Liver (tissue), 9 donors: ENCODE measurements around the gene DLGAP4. TPM values are rescaled to one million over a fixed set of nuclear protein-coding genes. Genes with fewer than 3 reads are reported as not detected.

Experiments used
- DNase-seq: peaks from one replicate; pipeline ENCODE4 v3.0.0-alpha.2; 2017; ENCODE audit warnings: low spot score
- H3K27ac ChIP-seq, 2 donors: one replicate each; pipeline ENCODE4 v1.7.0; 2013; ENCODE audit warnings: inconsistent platforms in 2 of 2, low read length in 2 of 2, control low read depth in 1 of 2, low read depth in 1 of 2, mild to moderate bottlenecking in 1 of 2
- H3K27me3 ChIP-seq, 4 donors: one replicate each; pipeline versions ENCODE4 v1.6.1 to v1.7.0; 2013; ENCODE audit warnings: low read length in 3 of 4, inconsistent platforms in 1 of 4, mild to moderate bottlenecking in 1 of 4, moderate library complexity in 1 of 4; ENCODE audit not compliant: control insufficient read depth in 4 of 4, insufficient read depth in 4 of 4
- H3K36me3 ChIP-seq, 4 donors: one replicate each; pipeline versions ENCODE4 v1.6.1 to v1.7.0; 2013; ENCODE audit warnings: low read length in 3 of 4, mild to moderate bottlenecking in 3 of 4, low read depth in 1 of 4, moderate library complexity in 1 of 4; ENCODE audit not compliant: control insufficient read depth in 4 of 4, insufficient read depth in 3 of 4
- H3K4me1 ChIP-seq, 4 donors: one replicate each; pipeline versions ENCODE4 v1.6.1 to v1.7.0; 2013; ENCODE audit warnings: low read length in 3 of 4, mild to moderate bottlenecking in 3 of 4, moderate library complexity in 1 of 4; ENCODE audit not compliant: control insufficient read depth in 4 of 4, insufficient read depth in 4 of 4
- H3K4me3 ChIP-seq, 3 donors: one replicate each; pipeline versions ENCODE4 v1.6.1 to v1.7.0; 2013; ENCODE audit warnings: low read length in 3 of 3, control low read depth in 1 of 3, low read depth in 1 of 3, mild to moderate bottlenecking in 1 of 3
- H3K9ac ChIP-seq, 2 donors: one replicate each; pipeline ENCODE4 v1.7.0; 2013; ENCODE audit warnings: low read length in 2 of 2, mild to moderate bottlenecking in 2 of 2, moderate library complexity in 2 of 2, control low read depth in 1 of 2, low read depth in 1 of 2
- H3K9me3 ChIP-seq, 4 donors: one replicate each; pipeline versions ENCODE4 v1.6.1 to v1.7.0; 2013; ENCODE audit warnings: low read length in 3 of 4; ENCODE audit not compliant: control insufficient read depth in 4 of 4
- EGR1 ChIP-seq, 2 donors: IDR thresholded peaks; 2 replicates each; pipeline ENCODE4 v1.6.1; 2016 to 2018; ENCODE audit warnings: antibody characterized with exemption in 2 of 2, low read depth in 2 of 2
- FOXA1 ChIP-seq: IDR thresholded peaks from 2 replicates; pipeline ENCODE4 v1.6.1; 2016; ENCODE audit warnings: antibody characterized with exemption
- FOXA2 ChIP-seq: IDR thresholded peaks from 2 replicates; pipeline ENCODE4 v1.6.1; 2016; ENCODE audit warnings: antibody characterized with exemption
- GABPA ChIP-seq, 2 donors: IDR thresholded peaks in 1 of 2; conservative IDR thresholded peaks in 1 of 2; 2 replicates each; pipeline ENCODE4 v1.6.1; 2016; ENCODE audit warnings: antibody characterized with exemption in 2 of 2, mild to moderate bottlenecking in 1 of 2, moderate library complexity in 1 of 2
- HNF4A ChIP-seq, 2 donors: conservative IDR thresholded peaks; 2 replicates each; pipeline ENCODE4 v1.6.1; 2016; ENCODE audit warnings: antibody characterized with exemption in 2 of 2, mild to moderate bottlenecking in 2 of 2
- HNF4G ChIP-seq: IDR thresholded peaks from 2 replicates; pipeline ENCODE4 v1.6.1; 2016; ENCODE audit warnings: antibody characterized with exemption
- JUND ChIP-seq, 2 donors: IDR thresholded peaks; 2 replicates each; pipeline ENCODE4 v1.6.1; 2016; ENCODE audit warnings: antibody characterized with exemption in 2 of 2
- NR2F2 ChIP-seq: IDR thresholded peaks from 2 replicates; pipeline ENCODE4 v1.6.1; 2016; ENCODE audit warnings: antibody characterized with exemption
- RAD21 ChIP-seq, 2 donors: IDR thresholded peaks; 2 replicates each; pipeline ENCODE4 v1.6.1; 2016; ENCODE audit warnings: antibody characterized with exemption in 2 of 2, mild to moderate bottlenecking in 2 of 2
- RXRA ChIP-seq, 2 donors: IDR thresholded peaks; 2 replicates each; pipeline ENCODE4 v1.6.1; 2017 to 2018; ENCODE audit warnings: antibody characterized with exemption in 2 of 2, mild to moderate bottlenecking in 1 of 2
- SP1 ChIP-seq: IDR thresholded peaks from 2 replicates; pipeline ENCODE4 v1.6.1; 2018; ENCODE audit warnings: antibody characterized with exemption, mild to moderate bottlenecking
- TAF1 ChIP-seq: conservative IDR thresholded peaks from 2 replicates; pipeline ENCODE4 v1.6.1; 2016; ENCODE audit warnings: antibody characterized with exemption, mild to moderate bottlenecking
- YY1 ChIP-seq: IDR thresholded peaks from 2 replicates; pipeline ENCODE4 v1.6.1; 2016; ENCODE audit warnings: antibody characterized with exemption, mild to moderate bottlenecking
- WGBS: extraction: QIAGEN DNeasy Blood & Tissue Kit; methylation state at CpG from one replicate; pipeline ENCODE4 v1.1.7; 2013; 5-methylcytosine and 5-hydroxymethylcytosine counted together
- polyA plus RNA-seq, 2 donors: library from polyadenylated mRNA; stranded (reverse) in 1 of 2; unstranded in 1 of 2; fragments of 200-250 nt in 1 of 2; fragments of >200 nt in 1 of 2; fragmentation: Nextera tagmentation in 1 of 2; extraction: Ambion mirVana in 1 of 2; gene quantifications; one replicate each; pipeline versions ENCODE4 v1.2.1 to v1.2.3, GENCODE V29; 2013 to 2015
- total RNA-seq, 2 donors: library from RNA; depleted of rRNA; stranded (reverse); fragments of >200 nt; gene quantifications; one replicate each; pipeline ENCODE4 v1.2.3, GENCODE V29; 2014
- TF ChIP-seq, protein P1 (sequence below): IDR thresholded peaks from 2 replicates; pipeline ENCODE4 v1.6.1; 2016; ENCODE audit warnings: antibody characterized with exemption, mild to moderate bottlenecking
- TF ChIP-seq, protein P2 (sequence below): IDR thresholded peaks from 2 replicates; pipeline ENCODE4 v1.6.1; 2016; ENCODE audit warnings: antibody characterized with exemption
- TF ChIP-seq, protein P3 (sequence below): IDR thresholded peaks from 2 replicates; pipeline ENCODE4 v1.6.1; 2016; ENCODE audit warnings: antibody characterized with exemption
- donor health status: healthy.
- donor health status: healthy.
- donor health status: healthy.
- donor health status: healthy.
- donor health status: healthy.

The DLGAP4 gene
- total and polyA plus RNA-seq, 4 donors: 2.9 to 18.7 (median 11.2) TPM

DNA sequence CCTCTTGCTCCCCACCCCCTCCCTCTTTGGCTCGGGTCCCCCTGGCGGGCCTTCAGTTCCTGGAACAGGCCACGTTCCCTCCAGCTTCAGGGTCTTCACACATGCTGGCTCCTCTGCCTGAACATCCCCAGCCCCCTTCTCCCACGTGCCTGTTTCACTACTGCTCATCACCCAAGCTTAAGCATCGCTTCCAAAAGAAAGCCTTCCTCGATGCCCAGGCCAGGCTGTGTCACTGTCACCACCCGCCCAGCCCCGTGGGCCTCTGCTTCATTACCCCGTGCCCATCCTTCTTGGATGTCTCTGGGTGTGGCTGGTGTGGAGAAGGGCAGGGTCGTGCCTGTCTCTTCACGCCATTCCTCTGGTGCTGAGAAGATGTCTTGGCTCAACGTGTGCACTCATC is 2.8 kb downstream of the DLGAP4 start (continued):
- TF ChIP-seq, protein P1, sequence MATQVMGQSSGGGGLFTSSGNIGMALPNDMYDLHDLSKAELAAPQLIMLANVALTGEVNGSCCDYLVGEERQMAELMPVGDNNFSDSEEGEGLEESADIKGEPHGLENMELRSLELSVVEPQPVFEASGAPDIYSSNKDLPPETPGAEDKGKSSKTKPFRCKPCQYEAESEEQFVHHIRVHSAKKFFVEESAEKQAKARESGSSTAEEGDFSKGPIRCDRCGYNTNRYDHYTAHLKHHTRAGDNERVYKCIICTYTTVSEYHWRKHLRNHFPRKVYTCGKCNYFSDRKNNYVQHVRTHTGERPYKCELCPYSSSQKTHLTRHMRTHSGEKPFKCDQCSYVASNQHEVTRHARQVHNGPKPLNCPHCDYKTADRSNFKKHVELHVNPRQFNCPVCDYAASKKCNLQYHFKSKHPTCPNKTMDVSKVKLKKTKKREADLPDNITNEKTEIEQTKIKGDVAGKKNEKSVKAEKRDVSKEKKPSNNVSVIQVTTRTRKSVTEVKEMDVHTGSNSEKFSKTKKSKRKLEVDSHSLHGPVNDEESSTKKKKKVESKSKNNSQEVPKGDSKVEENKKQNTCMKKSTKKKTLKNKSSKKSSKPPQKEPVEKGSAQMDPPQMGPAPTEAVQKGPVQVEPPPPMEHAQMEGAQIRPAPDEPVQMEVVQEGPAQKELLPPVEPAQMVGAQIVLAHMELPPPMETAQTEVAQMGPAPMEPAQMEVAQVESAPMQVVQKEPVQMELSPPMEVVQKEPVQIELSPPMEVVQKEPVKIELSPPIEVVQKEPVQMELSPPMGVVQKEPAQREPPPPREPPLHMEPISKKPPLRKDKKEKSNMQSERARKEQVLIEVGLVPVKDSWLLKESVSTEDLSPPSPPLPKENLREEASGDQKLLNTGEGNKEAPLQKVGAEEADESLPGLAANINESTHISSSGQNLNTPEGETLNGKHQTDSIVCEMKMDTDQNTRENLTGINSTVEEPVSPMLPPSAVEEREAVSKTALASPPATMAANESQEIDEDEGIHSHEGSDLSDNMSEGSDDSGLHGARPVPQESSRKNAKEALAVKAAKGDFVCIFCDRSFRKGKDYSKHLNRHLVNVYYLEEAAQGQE: no peak
- TF ChIP-seq HNF4A (conservative IDR thresholded peaks at IDR 0.05): no peak
- TF ChIP-seq RAD21 (IDR thresholded peaks at IDR 0.05): no peak

DNA sequence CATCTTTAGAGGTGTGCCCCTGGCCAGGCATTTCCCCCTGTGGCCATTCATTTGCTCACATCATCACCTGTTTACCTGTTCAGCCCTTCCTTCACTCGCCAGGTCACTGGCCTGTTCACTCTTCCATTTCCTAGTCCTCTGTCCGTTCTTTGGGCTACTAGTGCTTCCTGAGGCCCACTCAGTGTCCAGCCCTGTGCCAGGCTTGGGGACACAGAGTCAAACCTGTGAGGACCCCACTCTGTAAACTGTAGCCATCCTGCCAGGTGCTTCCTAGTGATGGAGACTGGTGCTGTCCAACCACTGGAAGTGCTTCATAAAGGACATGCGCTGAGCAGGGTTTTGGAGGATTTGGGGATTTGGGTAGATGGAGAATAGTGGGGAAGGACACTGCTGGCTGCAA is 3.5 kb downstream of the DLGAP4 start:
- H3K4me1 ChIP-seq: peaks cover 0 to 10% (median 5%) of the 10 kb centered on the region in 4 donors
- no peaks in the 10 kb centered on the region for H3K36me3 ChIP-seq
- no peaks in the 10 kb centered on the region for H3K9me3 ChIP-seq
- H3K27me3 ChIP-seq: peaks cover 0 to 14% (median 5%) of the 10 kb centered on the region in 4 donors
- H3K9ac ChIP-seq: no peak overlapping the region
- no peak overlapping the region for H3K27ac ChIP-seq
- TF ChIP-seq JUND (IDR thresholded peaks at IDR 0.05) (no peak), GABPA (IDR thresholded peaks at IDR 0.05 in 1 of 2, conservative IDR thresholded peaks at IDR 0.05 in 1 of 2) (no peak), NR2F2 (no peak), YY1 (no peak), FOXA2 (no peak), EGR1 (IDR thresholded peaks at IDR 0.05; ENCODE audit: low read depth in 2 of 2) (no peak), SP1 (no peak), TAF1 (no peak), RXRA (IDR thresholded peaks at IDR 0.05) (no peak), HNF4G (no peak), FOXA1 (no peak)
- TF ChIP-seq, protein P2, sequence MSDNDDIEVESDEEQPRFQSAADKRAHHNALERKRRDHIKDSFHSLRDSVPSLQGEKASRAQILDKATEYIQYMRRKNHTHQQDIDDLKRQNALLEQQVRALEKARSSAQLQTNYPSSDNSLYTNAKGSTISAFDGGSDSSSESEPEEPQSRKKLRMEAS: no peak
- TF ChIP-seq, protein P1: no peak
- TF ChIP-seq, protein P3, sequence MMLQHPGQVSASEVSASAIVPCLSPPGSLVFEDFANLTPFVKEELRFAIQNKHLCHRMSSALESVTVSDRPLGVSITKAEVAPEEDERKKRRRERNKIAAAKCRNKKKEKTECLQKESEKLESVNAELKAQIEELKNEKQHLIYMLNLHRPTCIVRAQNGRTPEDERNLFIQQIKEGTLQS: no peak
- no peak overlapping the region for H3K4me3 ChIP-seq
- WGBS: 82% methylated on average over 3 of the region's 3 CpGs
- no peak for DNase-seq
